AG10803 (cell line): ENCODE measurements around the gene PIP5K1A.

Experiments used
- DNase-seq: peaks from one replicate; pipeline ENCODE4 v3.0.0; 2010; ENCODE audit warnings: low read depth
- H3K4me3 ChIP-seq: 2 replicates; pipeline ENCODE4 v1.5.1; 2011; ENCODE audit warnings: mild to moderate bottlenecking, low read length, control low read depth
- CTCF ChIP-seq: conservative IDR thresholded peaks from 2 replicates; pipeline ENCODE4 v1.5.1; 2011; ENCODE audit warnings: mild to moderate bottlenecking, low read length, control low read depth, inconsistent platforms

Gene PIP5K1A

GRCh38 chr1:151164732-151165280 lies 33.5 kb upstream of the PIP5K1A start:
- H3K4me3 ChIP-seq, result peak overlapping the region; percentile 98
- peak; percentile 22 for DNase-seq
- TF ChIP-seq CTCF, result no peak

GRCh38 chr1:151165281-151165737 lies 33.0 kb upstream of the PIP5K1A start:
- H3K4me3 ChIP-seq, result peak overlapping the region; percentile 98
- peak; percentile 59 for DNase-seq
- TF ChIP-seq CTCF, result no peak; the same call in 1 of the 2 replicates

GRCh38 chr1:151165738-151166504 lies 32.4 kb upstream of the PIP5K1A start, which contains the start of the genes LYSMD1 and SCNM1:
Gene LYSMD1, minus strand, starts transcription at chr1:151165902. Its CDS starts 644 bp downstream, at chr1:151165258.
Gene SCNM1, plus strand, starts transcription at chr1:151166144. Its CDS starts 9 bp downstream, at chr1:151166153.
- 0 out of 2 replicates have a peak, but pooled peaks have one; percentile 15 for TF ChIP-seq CTCF
- peak within 1 kb of the TSS; percentile 98 for H3K4me3 ChIP-seq
- DNase-seq, result peak; percentile 99

- H3K4me3 ChIP-seq, result peak overlapping the region; percentile 98
- no peak for TF ChIP-seq CTCF
- peak; percentile 81 for DNase-seq
These were observed 31.8 kb upstream of the PIP5K1A start for GRCh38 chr1:151166505-151166956.

GRCh38 chr1:151167116-151167515 lies 31.2 kb upstream of the PIP5K1A start:
- peak overlapping the region; percentile 98 for H3K4me3 ChIP-seq
- DNase-seq, result no peak
- TF ChIP-seq CTCF, result no peak

GRCh38 chr1:151171190-151171589 lies 27.2 kb upstream of the PIP5K1A start:
- H3K4me3 ChIP-seq, result no peak overlapping the region
- TF ChIP-seq CTCF, result no peak
- no peak for DNase-seq
